Prostate gland (tissue), 2 donors: Measurements from ENCODE around the gene STK38L. TPM values are rescaled to one million over a fixed set of nuclear protein-coding genes. Genes with fewer than 3 reads are reported as not detected.
A peak's percentile ranks its signal among the peaks of the same experiment; 100 is the strongest.

Experiments used
- DNase-seq: peaks from one replicate; pipeline ENCODE4 v3.0.0-alpha.2; 2019; ENCODE audit warnings: low spot score
- H3K27ac ChIP-seq, 2 donors: fragments of 200-600 bp; sonication (generic); 2 replicates each; pipeline ENCODE4 v1.5.1; 2017 to 2019
- H3K27me3 ChIP-seq: fragments of 200-600 bp; sonication (generic); replicated peaks from 2 replicates; pipeline ENCODE4 v1.5.1; 2019; ENCODE audit not compliant: insufficient read depth
- H3K36me3 ChIP-seq, 2 donors: fragments of 200-600 bp; sonication (generic); 1 replicate in 1 of 2; 2 replicates in 1 of 2; pipeline versions ENCODE4 v1.5.1 to v1.8.1; 2017 to 2019
- H3K4me1 ChIP-seq: fragments of 200-600 bp; sonication (generic); replicated peaks from 2 replicates; pipeline ENCODE4 v1.5.1; 2019
- H3K4me3 ChIP-seq, 2 donors: fragments of 200-600 bp; sonication (generic); 2 replicates each; pipeline ENCODE4 v1.5.1; 2017 to 2019
- H3K9me3 ChIP-seq: fragments of 200-600 bp; sonication (generic); 2 replicates; pipeline ENCODE4 v1.5.1; 2017
- POLR2A ChIP-seq: fragments of 450-650 bp; IDR thresholded peaks from one replicate; pipeline ENCODE4 v1.6.1; 2016; ENCODE audit warnings: antibody characterized with exemption, mild to moderate bottlenecking
- POLR2AphosphoS5 ChIP-seq: sonication (generic); formaldehyde crosslinking; IDR thresholded peaks from one replicate; pipeline ENCODE4 v1.6.1; 2017; ENCODE audit warnings: antibody characterized with exemption
- WGBS: methylation state at CpG from one replicate; pipeline ENCODE4 v1.1.5; 2018; 5-methylcytosine and 5-hydroxymethylcytosine counted together
- intact Hi-C: fragments of 100-400 bp; cut with DNase I; formaldehyde crosslinking; loops from one replicate; pipeline ENCODE4 v1.14.2; 2022
- total RNA-seq, 2 donors: library from RNA; depleted of rRNA; stranded (reverse); fragments of >200 nt; gene quantifications; one replicate each; pipeline ENCODE4 v1.1.0, GENCODE V29; 2016
- TF ChIP-seq, protein P1 (sequence below), 4 experiments: fragments of 200-600 bp in 2 of 4; fragments of 450-650 bp in 2 of 4; sonication (generic) in 2 of 4; IDR thresholded peaks; 1 replicate in 3 of 4; 2 replicates in 1 of 4; pipeline ENCODE4 v1.5.1; 2016 to 2019; ENCODE audit warnings: antibody characterized with exemption in 4 of 4, mild to moderate bottlenecking in 2 of 4, moderate library complexity in 2 of 4

STK38L gene
- total RNA-seq, 2 donors from 2014 or later: 25.3 to 37.1 TPM

DNA sequence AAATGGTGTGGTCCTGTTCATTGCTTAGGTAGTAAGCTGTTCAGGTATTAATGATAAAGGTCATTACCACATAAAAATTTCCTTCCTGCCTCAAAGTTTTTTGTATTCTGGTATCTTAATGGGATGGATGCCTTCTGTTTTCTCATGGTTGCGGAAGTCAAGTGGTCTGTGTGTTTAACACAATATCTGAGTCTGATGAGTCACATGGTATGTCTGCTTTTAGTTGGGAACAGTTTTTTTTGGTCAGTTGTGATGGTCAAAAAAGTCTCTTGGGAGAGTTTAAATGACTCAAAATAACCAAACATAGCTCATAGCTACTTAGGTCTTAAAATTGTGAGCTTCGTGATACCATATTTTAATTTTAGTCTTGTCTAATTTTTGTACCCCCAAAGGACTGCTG is 40.7 kb downstream of the STK38L start:
- intact Hi-C loops: loop anchor here (5.0 kb wide), 1 partner anchor 37 kb away; no protein-coding TSS in a partner anchor
- H3K4me1 ChIP-seq: no peaks in the 10 kb centered on the region
- no peaks in the 10 kb centered on the region for H3K36me3 ChIP-seq
- WGBS: 77% methylated on average over 2 of the region's 2 CpGs
- peak; percentile 4 for TF ChIP-seq POLR2AphosphoS5
- TF ChIP-seq, protein P1, sequence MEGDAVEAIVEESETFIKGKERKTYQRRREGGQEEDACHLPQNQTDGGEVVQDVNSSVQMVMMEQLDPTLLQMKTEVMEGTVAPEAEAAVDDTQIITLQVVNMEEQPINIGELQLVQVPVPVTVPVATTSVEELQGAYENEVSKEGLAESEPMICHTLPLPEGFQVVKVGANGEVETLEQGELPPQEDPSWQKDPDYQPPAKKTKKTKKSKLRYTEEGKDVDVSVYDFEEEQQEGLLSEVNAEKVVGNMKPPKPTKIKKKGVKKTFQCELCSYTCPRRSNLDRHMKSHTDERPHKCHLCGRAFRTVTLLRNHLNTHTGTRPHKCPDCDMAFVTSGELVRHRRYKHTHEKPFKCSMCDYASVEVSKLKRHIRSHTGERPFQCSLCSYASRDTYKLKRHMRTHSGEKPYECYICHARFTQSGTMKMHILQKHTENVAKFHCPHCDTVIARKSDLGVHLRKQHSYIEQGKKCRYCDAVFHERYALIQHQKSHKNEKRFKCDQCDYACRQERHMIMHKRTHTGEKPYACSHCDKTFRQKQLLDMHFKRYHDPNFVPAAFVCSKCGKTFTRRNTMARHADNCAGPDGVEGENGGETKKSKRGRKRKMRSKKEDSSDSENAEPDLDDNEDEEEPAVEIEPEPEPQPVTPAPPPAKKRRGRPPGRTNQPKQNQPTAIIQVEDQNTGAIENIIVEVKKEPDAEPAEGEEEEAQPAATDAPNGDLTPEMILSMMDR (IDR thresholded peaks at IDR 0.05): no peak
- TF ChIP-seq POLR2A: no peak
- H3K27me3 ChIP-seq: no peaks in the 10 kb centered on the region
- H3K4me3 ChIP-seq: no peak overlapping the region
- DNase-seq: no peak
- H3K27ac ChIP-seq: peak overlapping the region in 1 of 2 donors; percentile 1
- H3K9me3 ChIP-seq: no peaks in the 10 kb centered on the region

DNA sequence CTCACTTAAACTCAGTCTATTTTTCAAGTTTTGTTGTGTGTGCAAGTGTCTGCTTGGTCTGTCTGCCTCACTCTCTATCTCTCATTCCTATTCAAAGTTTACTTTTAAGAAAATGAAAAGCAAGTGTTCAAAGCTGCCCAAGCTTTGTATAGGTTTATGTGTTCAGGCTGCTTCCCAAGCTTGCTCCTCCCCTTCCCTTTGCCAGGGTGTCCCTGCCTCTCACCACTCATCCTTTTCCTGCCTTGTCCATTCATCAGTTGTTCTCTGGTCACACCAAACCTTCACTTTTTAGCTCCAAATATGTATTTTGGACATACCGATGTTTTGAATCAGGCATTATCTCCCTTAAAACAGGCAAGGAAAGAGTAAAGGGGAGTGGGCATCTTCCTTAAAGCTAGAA is 41.3 kb downstream of the STK38L start:
- H3K27ac ChIP-seq: peak overlapping the region in 1 of 2 donors; percentile 1
- intact Hi-C loops: loop anchor here (5.0 kb wide), 1 partner anchor 38 kb away; no protein-coding TSS in a partner anchor
- WGBS: 55% methylated on average over 1 of the region's 1 CpG

DNA sequence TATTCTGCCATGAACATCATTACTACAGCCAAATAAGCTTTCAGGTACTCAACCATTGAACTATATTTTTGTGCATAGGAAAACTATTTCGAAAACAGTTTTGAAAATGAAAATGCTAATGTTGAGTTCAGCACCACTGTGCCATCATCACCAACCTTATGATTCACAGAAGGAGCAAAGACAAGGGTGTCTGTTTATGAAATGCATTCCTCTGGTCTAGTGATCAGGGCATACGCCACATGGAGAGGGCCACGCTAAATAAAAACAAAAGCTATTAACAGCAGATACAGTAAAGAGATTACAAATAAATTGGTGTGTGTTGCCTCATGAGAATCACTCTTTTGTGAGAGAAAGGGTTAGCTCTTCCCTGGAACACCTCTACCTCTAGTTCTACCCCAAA is 45.3 kb downstream of the STK38L start:
- Histone ChIP-seq H3K27me3 (no peaks in the 10 kb centered on the region), H3K36me3 (no peaks in the 10 kb centered on the region), H3K27ac (no peak overlapping the region), H3K4me3 (no peak overlapping the region), H3K4me1 (no peaks in the 10 kb centered on the region), H3K9me3 (no peaks in the 10 kb centered on the region)
- intact Hi-C loops: loop anchor here (5.0 kb wide), 1 partner anchor 42 kb away; no protein-coding TSS in a partner anchor
- no peak for DNase-seq
- TF ChIP-seq, protein P1 (IDR thresholded peaks at IDR 0.05): no peak
- TF ChIP-seq POLR2A (no peak), POLR2AphosphoS5 (no peak)
- 83% methylated on average over 3 of the region's 3 CpGs for whole genome bisulfite sequencing

More for the DNA sequence above, 41.3 kb downstream of the STK38L start:
- no peaks in the 10 kb centered on the region for H3K27me3 ChIP-seq
- H3K9me3 ChIP-seq: no peaks in the 10 kb centered on the region
- no peak for DNase-seq
- TF ChIP-seq POLR2AphosphoS5 (no peak), POLR2A (no peak)
- TF ChIP-seq, protein P1 (IDR thresholded peaks at IDR 0.05): no peak
- no peak overlapping the region for H3K4me3 ChIP-seq
- no peaks in the 10 kb centered on the region for H3K4me1 ChIP-seq
- no peaks in the 10 kb centered on the region for H3K36me3 ChIP-seq

DNA sequence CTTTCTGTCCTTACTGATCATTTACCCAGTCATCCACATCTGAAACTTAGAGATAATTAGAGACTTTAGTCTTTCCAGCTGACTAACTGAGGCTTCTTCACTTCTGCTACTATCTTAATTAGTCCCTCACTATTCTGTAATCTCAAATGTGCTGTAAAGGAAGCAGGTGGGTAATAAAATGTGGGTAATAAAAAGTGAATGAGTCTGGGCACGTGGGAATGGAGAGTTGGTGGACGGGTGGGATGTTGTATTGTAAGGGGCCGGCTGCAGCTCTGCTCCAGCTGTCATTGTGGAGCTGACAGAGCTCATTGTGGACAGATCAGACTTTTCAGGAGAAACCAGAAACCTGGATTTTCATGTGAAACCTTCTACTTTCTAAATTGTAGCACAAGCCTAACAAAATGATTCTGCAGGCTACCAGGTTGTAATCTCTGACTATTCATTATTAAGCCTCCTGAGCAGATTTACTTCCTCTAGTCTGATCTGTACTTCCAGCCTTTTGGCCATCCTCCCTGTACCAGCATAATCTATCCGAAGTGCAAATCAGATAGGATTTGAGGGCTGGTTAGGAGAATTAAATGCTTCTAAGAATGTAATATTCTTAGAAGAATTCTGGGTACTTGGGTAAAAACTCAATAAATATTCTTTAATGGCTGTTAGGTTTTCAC is 46.5 kb downstream of the STK38L start:
- no peak overlapping the region for H3K4me3 ChIP-seq
- H3K36me3 ChIP-seq: no peaks in the 10 kb centered on the region
- no peaks in the 10 kb centered on the region for H3K27me3 ChIP-seq
- no peak overlapping the region for H3K27ac ChIP-seq
- intact Hi-C loops: no loop called here
- no peaks in the 10 kb centered on the region for H3K4me1 ChIP-seq
- no peaks in the 10 kb centered on the region for H3K9me3 ChIP-seq
- 25% methylated on average over 4 of the region's 4 CpGs for WGBS
- no peak for TF ChIP-seq POLR2AphosphoS5
- TF ChIP-seq, protein P1 (IDR thresholded peaks at IDR 0.05): no peak
- no peak for TF ChIP-seq POLR2A
- DNase-seq: no peak

DNA sequence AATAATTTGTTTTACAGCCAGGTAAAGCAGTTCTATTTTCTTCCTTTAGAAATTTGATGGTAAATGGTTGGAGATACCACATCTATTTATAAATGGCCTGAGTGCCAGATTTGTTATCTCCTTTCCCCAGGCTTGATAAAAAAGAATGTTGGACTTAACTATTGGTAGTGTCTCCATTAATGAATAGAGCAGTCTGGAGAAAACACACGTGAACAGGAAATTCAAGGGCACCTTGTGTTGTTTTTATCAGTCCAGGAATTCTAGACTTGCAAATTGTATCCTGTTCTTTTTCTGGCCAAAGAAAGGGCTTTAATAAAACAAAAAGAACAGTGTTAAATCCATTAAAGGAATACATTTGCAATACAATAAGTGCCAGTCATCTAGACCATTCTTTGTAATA is 47.8 kb downstream of the STK38L start:
- Histone ChIP-seq H3K36me3 (no peaks in the 10 kb centered on the region), H3K4me3 (no peak overlapping the region), H3K4me1 (no peaks in the 10 kb centered on the region), H3K27ac (no peak overlapping the region), H3K27me3 (no peaks in the 10 kb centered on the region), H3K9me3 (no peaks in the 10 kb centered on the region)
- intact Hi-C loops: no loop called here
- 16% methylated on average over 1 of the region's 1 CpG for WGBS
- DNase-seq: no peak
- peak; percentile 11 for TF ChIP-seq POLR2AphosphoS5
- TF ChIP-seq POLR2A: no peak
- TF ChIP-seq, protein P1 (IDR thresholded peaks at IDR 0.05): no peak
